HG03066 (cell line): ENCODE results near the gene SHROOM3.
A peak's percentile ranks its signal among the peaks of the same experiment; 100 is the strongest.
"Not testable (repeated sequence)": the region's sequence is repeated elsewhere in the genome, so short reads cannot be mapped to it uniquely, and the experiment has no call there.

Experiments used
- ATAC-seq: cut with Tn5 transposase; IDR thresholded peaks from one replicate; pipeline ENCODE4 v1.9.1; 2021; ENCODE audit warnings: low read depth; ENCODE audit not compliant: unreplicated experiment

The SHROOM3 gene

GRCh38 chr4:76585897-76586360 is 150.9 kb downstream of the SHROOM3 start:
- ATAC-seq = peak; percentile 83

DNA sequence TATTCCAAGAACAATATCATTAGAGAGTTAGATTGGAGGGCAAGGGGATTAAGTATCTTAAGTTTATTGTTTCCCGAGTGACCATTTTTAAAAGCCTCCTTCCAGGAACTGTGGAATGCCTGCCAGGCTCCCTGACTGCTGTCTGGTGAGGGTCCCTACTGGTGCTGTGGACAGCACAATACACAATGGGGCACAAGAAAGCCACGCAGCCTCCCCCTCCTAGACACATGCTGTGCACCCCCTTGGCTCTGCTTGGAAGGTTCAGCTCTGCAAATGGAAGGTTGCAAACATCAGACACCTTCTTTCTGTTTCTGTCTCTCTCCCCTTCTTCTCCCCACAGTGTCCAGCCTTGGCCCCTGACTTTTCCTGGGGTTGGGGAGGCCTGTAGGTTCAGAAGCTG is 153.2 kb downstream of the SHROOM3 start:
- ATAC-seq = no peak

DNA sequence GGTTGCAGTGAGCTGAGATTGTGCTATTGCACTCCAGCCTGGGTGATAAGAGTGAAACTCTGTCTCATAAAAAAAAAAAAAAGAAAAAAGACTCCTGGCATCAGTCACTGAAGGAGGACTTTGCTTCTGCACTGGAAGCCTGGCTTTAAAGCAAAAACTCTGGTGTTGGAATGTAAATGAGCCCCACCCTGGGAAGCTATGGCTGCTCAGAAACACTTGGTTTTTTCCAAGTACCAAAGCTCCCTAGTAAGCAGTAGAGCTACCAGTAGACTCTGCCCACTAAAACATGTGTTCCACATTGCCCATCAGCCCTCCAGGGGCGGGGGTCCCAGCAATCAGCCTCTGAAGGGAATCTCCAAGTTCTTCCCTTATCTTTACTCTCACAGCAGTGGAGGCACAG is 154.4 kb downstream of the SHROOM3 start:
- ATAC-seq = no peak

DNA sequence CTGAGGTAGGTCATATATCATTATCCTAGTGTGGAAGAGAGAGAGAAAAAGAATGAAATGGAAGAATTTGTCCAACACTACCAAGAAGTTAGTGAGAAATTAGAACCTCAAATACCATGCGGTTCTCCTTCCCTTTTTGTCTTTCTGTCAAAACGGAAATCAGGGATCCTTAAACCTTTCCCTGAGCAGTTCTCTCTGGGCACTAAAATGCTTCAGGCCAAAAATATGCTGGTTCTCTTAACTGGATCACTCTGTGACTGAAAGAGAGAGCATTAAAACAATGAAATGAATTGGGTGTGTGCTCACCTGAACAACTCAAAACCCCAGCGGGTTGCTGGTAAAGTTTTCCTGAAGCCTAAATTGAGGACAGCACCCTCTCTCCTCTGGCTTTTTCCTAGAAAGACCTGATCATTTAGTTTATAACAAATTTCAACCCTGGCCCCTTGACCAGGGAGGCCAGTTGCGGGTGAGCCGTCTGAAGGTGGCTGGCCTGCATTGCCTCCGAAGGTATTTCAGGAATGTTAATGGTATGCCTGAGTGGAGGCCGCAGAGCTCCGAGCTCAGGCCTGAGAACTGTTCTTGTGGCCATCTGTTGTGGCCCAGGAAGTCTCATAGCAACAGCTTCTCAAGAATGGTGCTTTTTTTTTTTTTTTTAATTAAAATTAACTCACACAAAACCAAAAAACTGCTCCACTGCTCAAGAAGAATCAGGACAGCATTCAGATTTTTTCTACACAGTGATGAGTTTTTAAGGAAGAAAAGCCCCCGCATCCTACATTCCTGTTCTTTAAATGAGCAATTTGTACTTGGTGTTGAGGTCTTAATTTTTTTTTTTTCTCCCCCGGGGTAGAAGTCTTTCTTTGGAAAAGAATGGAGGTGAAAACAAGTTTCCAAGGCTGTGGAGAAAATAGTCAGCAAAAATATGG is 155.1 kb downstream of the SHROOM3 start:
- no peak for ATAC-seq

- no peak for ATAC-seq
Observed at GRCh38 chr4:76590798-76591281, 155.8 kb downstream of the SHROOM3 start.

- no peak for ATAC-seq
Observed at GRCh38 chr4:76591992-76592391, 157.0 kb downstream of the SHROOM3 start.

DNA sequence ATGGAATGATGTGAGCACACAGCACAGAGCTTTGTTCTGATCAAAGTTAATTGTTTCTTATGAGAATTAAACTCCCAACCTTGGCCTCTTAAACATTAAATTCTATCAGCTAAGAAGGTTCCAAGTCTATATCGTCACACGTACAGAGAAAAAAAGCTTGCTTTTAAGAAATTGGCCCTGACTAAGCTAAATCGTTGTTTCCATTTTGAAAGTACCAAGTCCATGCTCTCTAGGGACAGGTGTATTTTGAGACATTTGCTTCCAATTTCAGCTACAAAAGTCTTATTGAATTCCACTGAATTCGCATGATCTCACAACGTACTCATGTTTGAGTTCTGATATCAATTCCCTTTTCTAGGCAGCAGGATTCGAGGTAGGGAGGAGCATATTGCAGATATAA is 157.4 kb downstream of the SHROOM3 start:
- no peak for ATAC-seq

- ATAC-seq = no peak
Observed at GRCh38 chr4:76594173-76594572, 159.1 kb downstream of the SHROOM3 start.

GRCh38 chr4:76595435-76595834 is 160.4 kb downstream of the SHROOM3 start:
- no peak for ATAC-seq

GRCh38 chr4:76596713-76597112 is 161.7 kb downstream of the SHROOM3 start:
- ATAC-seq = no peak

- no peak for ATAC-seq
Observed at GRCh38 chr4:76597423-76597979, 162.5 kb downstream of the SHROOM3 start.

DNA sequence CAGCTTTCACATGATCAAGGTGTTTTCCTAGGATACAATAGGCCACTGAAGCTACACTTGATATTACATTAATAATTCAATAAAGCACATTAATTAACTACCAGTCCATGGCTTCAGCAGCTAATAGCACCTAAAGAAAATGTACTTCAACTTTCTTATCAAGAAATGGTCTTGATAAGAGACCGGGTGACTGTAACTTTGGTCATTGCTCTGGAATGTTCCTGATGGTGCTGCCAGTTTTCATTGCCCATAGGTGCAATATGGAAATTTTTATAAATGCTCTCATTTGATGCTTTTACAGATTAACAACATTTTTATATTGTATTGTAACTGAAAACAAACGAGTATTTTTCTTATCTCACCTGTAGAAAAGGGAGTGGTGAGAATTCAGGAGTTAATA is 165.4 kb downstream of the SHROOM3 start:
- no peak for ATAC-seq

DNA sequence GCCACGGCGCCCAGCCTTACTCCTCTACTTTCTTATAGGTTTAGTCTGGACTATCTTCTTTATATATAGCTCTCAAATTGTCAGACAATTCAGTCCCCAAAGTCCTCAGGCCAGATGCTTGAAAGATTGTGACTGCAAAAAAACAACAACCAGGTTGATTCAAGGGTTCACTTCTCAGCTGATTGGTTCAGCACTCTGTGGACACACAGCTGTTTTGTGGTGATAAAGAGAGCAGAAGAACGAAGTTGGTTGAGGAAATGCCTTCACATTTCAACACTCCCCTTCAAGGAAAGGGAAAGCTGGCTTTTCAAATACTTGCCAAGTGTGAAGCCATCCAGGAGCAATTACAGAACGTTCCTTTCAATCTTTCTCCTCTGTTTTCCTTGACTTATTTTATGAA is 166.8 kb downstream of the SHROOM3 start:
- no peak for ATAC-seq

DNA sequence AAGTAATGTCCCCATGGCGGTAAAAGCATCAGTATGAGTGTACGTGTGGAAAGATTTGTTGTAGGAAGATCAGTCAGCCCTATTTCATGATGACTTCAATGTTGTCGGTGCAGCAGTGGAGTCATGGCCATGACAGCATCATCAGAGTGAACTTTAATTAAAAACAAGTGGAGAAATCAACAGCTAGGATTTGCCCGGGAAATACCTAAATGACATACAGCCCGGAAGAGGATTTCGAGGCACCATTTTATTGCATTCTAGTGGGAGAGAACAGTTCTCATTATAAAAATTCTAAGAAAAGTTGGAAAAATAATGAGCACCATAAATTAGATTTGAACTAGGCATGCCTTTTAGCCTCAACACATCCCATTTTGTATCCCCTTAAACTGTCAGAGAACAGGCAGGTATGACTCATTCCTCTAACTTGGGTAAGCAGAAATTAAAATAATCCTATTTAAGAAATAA is 170.1 kb downstream of the SHROOM3 start:
- ATAC-seq = no peak

DNA sequence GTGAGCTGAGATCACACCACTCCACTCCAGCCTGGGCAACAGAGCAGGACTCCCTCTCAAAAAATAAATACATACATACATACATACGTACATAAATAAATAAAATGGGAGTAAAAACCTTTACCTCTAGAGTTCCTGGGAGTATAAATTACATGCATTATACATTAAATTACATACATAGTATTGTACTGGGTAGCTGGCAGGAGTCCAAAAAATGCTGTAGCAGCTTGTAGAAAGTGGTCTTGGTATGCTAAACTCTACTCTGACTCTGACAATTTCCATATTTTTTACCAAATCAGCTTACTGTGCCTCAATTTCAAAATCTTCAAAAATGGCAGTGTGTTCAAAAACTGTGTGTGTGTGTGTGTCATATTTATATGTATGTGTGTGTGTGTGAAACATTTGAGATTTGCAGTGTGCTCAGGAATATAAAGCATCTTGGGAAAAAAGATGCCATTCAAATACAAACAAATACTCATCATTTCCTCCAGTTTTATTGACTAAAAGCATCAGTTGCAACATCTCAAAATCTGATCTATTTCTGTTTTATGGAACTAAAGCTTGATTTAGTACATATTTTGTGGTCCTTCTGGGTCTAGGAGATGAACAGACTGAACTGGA is 171.7 kb downstream of the SHROOM3 start:
- ATAC-seq = no peak

GRCh38 chr4:76607266-76607799 is 172.3 kb downstream of the SHROOM3 start:
- ATAC-seq = peak; percentile 95

DNA sequence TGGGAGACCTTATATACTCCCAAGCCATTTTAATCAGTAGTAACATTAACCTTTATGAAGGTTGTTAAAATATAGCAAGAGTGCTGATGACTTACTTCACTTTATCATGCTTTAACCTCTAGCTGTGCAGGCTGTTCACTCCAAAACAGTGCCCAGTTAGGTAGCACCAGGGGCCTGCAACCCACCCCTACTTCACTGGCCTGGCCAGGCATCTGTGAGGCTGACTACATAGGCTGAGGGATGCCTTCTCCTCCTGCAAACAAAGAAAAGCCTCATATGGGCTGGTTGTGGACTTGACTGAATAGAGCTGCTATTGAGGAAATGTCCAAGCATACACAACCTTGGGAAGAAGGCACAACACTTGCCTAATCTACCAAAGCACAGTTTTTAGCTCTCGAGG is 172.8 kb downstream of the SHROOM3 start:
- ATAC-seq = no peak

DNA sequence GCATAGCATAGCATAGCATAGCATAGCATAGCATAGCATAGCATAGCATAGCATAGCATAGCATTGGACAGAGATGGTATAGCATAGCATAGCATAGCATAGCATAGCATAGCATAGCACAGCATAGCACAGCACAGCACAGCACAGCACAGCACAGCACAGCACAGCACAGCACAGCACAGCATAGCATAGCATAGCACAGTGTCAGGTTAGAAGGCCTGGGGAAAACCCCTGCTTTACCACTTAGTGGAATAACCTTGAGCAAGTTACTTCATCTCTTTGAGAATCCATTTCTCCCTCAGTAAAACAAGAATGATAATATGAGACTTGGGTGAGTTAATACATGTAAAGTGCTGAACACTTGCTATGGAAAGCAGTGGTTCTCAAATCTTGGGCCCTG is 173.5 kb downstream of the SHROOM3 start:
- not testable (repeated sequence) for ATAC-seq

- no peak for ATAC-seq
Observed at GRCh38 chr4:76610751-76611547, 175.9 kb downstream of the SHROOM3 start.

- no peak for ATAC-seq
Observed at GRCh38 chr4:76611616-76612207, 176.7 kb downstream of the SHROOM3 start.
